Right ventricle myocardium superior (tissue), 1 donor: ENCODE results near the gene POU3F1. TPM values are rescaled to one million over a fixed set of nuclear protein-coding genes. Genes with fewer than 3 reads are reported as not detected.

Source experiments
- ATAC-seq: fragments of 200-7000 bp; cut with Tn5 transposase; one replicate; pipeline ENCODE4 v1.9.1; 2020; ENCODE audit warnings: mild to moderate bottlenecking; ENCODE audit not compliant: poor library complexity
- DNase-seq: peaks from one replicate; pipeline ENCODE4 v3.0.0-alpha.2; 2020
- intact Hi-C: fragments of 100-400 bp; cut with DNase I; formaldehyde crosslinking; loops from one replicate; pipeline ENCODE4 v1.11.2; 2022
- total RNA-seq: library from RNA; stranded (reverse); fragmentation: NEBNext Ultra II Directional; extraction: Animal tissue kit (Norgen Biotek cat#: 25700); gene quantifications from one replicate; pipeline ENCODE4 v1.2.1, GENCODE V29; 2021
- donor health status: DM: no; HTN: yes; CAD: no; lungs with severe emphysema.

The POU3F1 gene
- total RNA-seq, 1 donor from 2014 or later, result 0.16 TPM

DNA sequence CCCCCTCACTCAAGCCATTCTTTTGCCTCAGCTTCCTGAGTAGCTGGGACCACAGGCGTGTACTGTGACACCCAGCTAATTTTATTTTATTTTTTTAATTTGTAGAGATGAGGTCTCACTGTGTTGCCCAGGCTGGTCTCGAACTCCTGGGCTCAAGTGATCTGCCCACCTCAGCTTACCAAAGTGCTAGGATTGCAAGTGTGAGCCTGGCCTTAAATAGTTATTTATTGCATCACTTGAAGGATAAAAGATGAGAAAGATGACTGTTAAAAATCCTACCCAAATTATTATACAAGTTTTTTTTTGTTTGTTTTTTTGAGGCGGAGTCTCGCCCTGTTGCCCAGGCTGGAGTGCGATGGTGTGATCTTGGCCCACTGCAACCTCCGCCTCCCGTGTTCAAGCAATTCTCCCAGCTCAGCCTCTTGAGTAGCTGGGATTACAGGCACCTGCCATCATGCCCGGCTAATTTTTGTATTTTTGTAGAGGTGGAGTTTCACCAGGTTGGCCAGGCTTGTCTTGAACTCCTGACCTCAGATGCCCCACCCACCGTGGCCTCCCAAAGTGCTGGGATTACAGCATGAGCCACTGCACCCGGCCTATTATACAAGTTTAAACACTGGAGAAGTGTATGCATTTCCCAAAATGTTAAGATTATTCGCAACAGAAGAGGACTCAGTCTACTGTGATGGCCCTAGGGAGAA is 31.7 kb downstream of the POU3F1 start:
- ATAC-seq, result no peak
- DNase-seq, result peak; percentile 35
- intact Hi-C loops, result no loop called here

DNA sequence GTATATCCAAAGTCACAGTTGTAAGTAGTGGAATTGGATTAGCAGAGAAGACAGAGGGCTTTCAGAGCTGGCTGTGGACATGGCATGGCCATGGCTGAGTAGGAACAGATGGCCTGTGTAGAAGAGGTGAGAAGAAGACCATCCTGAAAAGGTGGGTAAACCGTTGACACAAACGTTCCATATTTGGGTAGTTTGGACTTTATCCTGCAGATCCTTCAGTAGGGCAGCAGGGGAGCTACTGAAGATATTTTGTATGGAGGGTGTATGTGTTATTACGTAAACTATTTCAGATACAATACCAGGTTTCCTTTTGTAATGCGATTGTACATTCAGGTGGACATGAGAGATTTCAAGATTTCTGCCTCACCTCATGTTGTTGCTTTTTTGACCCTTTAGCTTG is 32.4 kb downstream of the POU3F1 start:
- DNase-seq (peak; percentile 8), ATAC-seq (no peak)
- intact Hi-C loops, result no loop called here

DNA sequence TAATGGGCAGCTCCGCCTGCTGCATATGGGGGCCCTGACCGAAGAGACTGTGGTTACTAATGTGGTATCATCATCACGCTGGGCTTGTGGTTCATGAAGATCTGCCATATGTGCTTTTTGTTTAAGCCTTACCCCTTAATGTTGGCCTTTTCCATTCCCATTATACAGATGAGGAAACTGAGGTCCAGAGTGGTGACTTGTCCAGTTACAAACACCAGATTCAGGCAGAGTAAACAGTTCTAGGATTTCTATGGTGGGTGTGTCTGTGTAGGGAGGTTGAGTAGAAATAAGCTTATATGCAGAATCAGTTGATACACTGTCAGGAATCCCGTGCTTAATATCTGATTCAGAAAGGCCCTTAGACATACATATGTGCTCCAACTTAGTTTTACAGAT is 33.4 kb downstream of the POU3F1 start:
- intact Hi-C loops, result no loop called here
- no peak for DNase-seq
- no peak for ATAC-seq

DNA sequence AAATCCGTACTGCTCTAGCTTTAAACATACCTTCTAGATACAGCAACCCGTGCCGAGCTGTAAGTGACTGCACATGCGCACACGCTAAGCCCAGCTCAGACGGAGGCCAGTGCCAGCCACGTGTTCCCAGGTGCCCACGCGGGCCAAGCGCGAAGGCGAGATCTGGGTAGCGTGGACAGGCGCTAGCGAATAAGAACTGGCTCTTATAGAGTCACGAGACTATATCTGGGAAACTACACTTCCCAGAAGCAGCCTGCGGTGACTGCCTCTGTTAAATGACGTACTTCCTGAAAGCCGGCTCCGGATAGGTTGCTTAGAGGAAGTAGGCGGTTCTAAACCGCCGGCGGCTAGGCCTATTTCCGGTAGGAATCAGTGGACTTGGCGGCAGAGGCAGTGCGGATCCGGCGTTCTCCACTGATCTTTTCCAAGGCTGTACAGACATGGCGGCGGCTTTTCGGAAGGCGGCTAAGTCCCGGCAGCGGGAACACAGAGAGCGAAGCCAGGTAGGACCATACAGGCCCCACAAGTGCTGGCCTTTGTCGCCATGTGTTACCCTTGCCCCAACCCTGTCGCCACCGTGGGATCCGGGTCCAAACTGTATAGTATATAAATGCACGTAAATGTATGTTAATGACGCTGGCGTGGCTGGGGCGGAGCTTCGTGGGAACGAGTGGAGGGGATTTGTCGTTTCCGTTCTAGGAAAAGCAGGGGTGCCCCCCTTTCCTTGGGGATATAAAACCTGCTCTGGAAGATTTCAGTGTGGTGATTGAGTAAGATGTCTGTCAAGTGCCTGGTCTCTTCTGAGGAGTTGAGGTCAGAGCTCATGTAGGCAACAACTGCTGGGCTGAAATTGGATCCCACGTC is 34.0 kb downstream of the POU3F1 start, which contains the start of gene UTP11:
UTP11 (plus strand) TSS at position 372 of the 864 bp plus-strand sequence; CDS start at position 441, 69 bp downstream.
- DNase-seq, result peak; percentile 95
- ATAC-seq, result peak; percentile 96
- intact Hi-C loops, result no loop called here

DNA sequence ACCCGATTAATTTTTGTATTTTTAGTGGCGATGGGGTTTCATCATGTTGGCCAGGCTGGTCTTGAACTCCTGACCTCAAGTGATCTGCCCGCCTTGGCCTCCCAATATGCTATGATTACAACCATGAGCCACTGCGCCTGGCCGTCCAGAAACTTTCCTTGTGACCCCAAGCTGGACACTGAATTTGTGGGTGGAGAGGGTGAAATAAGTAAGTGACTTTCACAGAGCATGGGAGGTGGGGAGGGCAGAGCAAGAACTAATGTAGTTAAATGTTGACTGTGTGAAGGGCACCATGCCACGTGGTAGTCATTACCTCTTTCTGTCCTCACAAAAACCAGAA is 36.8 kb downstream of the POU3F1 start:
- no peak for ATAC-seq
- peak; percentile 17 for DNase-seq
- intact Hi-C loops, result no loop called here

DNA sequence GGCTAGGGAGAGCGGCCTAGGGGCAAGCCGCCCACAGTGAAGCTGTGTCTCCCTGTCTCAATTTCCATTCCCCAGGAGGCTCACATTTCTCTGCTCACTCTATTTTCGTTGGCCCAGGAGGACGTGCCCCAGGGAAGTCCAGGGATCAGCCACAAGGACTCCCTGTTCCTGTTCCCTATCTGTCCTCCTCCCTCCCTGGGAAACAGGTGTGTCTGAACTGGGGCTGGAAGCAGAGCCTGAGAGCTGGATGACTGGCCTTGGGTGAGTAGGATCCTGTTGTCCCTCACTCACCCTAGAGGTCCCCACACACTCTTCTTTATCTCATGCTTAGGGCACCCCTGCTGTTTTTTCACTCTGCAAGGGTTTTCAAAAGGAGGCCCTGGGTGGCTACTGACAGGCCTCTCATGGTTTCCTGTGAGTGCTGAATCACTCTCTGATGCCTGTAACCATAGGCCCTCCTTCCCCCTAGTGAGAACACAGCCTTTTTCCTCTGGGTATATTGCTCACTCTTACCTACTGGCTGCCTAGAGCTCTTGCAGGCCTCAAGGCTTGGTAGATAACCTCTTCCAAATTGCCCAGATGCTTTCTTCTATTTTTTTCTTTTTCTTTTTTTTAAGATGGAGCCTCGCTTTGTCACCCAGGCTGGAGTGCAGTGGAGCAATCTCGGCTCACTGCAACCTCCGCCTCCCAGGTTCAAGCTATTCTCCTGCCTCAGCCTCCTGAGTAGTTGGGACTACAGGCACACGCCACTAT is 37.3 kb downstream of the POU3F1 start:
- intact Hi-C loops, result no loop called here
- peak; percentile 17 for DNase-seq
- no peak for ATAC-seq

DNA sequence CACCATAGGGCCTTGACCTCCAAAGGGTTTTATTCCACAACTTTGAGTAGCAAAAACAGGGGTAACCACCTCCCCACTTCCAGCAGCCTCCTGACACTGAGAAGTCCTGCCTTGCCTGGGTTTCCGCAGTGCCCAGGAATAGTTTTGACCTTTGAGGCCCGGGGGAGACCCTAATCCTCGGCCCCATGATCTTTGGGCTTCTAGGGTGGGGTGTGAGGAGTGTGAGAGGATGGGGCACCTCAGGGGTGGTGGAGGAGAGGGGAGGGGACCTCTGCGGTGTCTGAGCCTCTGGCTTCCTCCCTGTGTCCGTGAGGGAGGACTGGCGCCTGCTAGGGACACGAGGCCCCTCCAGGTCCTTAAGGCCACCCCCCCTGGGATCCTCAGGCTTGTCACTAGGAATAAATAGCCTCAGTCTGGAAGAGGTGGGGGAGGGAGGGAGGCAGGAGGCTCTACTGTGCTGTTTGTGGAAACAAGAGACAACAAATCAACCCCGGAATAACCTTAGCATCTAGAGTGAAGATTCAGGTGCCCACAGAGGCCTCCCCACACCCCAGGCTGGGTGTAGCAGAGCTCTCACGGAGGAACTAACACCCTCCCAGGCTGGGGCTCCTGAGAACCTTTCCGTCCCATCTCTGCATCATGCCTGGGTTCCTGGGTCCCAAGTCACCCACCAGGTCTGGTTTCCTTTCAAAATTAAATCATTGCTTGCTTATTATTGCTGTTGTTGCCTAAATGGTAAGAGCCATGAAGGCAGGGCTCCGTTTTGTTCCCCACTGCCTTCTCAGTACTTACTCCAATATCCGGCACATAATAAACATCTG is 40.4 kb downstream of the POU3F1 start:
- DNase-seq (peak; percentile 68), ATAC-seq (peak; percentile 73)
- intact Hi-C loops, result no loop called here

DNA sequence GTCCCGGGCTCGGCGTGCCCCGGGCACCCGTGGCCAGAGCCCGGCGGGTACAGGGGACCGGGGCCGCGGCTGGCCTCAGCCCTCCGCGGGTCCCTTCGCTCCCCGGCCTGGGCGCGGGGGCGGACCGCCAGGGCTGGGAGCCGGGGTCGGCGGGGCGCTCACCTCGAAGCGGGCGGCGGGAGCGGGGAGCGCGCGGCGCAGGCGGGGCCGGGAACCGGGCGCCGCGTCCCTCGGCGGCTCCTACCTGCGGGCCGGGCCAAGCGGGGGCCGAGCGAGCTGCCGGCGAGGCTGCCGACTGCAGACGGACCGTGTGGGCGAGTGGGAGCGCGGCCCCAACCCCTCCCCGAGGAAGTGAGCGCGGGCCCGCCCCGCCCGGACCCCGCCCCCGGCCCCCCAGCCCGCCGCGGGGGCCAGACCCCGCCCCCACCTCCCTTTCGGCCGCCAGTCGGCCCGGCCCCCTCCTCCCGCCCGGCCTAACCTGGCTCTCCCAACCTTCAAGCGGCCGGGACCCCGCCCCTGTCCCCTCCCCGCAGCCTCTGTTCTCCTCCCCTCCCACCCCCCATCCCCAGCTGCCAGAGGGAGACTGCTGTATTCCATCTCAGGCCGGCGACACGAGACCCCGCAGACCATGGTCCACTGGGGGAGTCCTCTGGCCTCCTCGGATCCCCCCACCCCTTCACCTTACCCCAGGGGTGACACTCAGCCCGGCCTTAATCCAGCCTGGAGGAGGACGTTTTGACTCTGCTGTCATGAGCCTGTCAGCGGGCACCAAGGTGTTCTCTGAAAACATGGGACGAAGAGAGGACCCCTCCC is 41.2 kb downstream of the POU3F1 start, which contains the start of gene FHL3:
FHL3 (minus strand) TSS at position 320 of the 813 bp plus-strand sequence. CDS start 6,102 bp downstream, outside the sequence.
- ATAC-seq, result peak; percentile 76
- peak; percentile 82 for DNase-seq
- intact Hi-C loops, result no loop called here

DNA sequence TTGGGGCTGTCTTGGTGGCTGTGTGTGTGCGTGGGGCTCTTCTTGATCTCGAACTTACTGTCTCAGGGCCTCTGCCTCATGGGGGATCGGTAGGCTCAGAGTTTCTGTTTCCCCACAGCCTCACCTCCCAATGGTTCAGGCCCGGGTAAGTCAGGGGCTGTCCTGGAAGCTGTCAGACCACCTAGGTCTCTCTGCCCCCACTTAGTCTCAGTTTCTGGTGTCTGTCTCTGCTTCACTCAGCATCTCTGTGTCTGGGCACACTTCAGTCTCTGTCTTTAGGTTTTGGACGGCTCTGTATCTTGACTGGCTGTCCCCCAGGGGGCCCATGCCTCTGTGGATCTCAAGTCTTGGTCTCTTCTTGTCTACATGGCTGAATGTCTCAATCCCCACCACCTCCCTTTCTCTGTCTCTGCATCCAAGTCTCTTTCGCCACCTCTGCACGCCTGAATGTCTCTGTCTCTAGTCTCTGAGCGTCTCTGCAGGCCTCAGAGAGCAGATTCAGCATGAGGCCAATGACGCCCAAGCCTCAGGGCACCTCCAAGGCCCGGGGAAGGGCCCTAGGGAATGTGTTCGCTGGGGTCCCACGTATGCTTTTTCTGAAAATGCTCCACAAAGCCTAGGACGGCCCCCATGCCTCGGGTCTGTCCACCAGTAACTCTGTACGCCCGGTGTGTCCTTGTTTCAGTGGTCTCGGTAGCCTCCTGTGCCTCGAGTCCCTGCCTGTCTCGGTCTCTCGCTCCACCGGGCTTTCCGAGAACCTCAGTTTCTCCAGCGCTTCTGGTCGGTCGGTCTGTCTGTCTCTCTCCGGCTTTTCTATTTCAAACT is 42.1 kb downstream of the POU3F1 start:
- ATAC-seq (no peak), DNase-seq (peak; percentile 50)
- intact Hi-C loops, result no loop called here

DNA sequence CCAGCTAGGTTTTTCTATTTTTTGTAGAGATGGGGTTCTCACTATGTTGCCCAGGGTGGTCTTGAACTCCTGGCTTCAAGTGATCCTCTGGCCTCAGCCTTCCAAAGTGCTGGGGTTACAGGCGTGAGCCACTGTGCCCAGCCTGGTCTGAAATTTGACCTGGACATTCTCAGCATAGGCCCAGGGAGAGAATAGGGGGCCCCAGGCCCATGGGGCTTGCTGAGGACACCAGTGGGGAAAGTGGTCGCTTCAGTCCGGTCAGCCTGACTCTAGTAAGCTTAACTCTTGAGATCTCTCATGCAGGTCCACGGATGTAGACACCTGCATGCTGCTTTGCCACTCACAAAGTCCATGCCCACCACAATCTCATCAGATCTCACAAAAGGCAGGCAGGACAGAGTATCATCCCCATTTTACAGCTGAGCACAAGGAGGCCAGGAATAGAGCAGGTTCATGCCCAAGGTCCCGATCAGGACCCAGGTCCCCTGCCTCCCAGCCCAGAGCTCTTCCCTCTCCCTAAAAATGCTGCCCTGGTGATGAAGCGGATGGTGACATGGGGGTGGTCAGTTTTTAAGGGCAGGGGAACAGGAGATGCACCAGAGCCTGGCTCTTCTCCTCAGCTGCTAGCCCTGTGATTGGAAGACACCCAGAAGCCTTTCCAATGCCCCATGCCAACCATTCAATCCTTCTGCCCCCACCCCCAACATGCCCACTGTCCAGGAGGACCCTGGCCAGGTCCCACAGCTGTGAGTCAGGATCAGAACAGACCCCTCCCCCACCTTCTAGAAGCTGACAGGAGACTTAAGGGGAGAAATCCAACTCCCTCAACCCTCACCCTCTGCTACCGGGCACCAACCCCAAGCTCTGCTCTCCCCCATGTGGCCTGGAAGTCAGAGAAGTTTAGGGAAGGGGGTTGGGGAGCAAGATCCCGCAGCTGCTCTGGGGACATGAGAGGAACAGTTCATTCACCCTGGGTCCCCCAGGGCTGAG is 43.0 kb downstream of the POU3F1 start:
- peak; percentile 29 for DNase-seq
- intact Hi-C loops, result no loop called here
- no peak for ATAC-seq

DNA sequence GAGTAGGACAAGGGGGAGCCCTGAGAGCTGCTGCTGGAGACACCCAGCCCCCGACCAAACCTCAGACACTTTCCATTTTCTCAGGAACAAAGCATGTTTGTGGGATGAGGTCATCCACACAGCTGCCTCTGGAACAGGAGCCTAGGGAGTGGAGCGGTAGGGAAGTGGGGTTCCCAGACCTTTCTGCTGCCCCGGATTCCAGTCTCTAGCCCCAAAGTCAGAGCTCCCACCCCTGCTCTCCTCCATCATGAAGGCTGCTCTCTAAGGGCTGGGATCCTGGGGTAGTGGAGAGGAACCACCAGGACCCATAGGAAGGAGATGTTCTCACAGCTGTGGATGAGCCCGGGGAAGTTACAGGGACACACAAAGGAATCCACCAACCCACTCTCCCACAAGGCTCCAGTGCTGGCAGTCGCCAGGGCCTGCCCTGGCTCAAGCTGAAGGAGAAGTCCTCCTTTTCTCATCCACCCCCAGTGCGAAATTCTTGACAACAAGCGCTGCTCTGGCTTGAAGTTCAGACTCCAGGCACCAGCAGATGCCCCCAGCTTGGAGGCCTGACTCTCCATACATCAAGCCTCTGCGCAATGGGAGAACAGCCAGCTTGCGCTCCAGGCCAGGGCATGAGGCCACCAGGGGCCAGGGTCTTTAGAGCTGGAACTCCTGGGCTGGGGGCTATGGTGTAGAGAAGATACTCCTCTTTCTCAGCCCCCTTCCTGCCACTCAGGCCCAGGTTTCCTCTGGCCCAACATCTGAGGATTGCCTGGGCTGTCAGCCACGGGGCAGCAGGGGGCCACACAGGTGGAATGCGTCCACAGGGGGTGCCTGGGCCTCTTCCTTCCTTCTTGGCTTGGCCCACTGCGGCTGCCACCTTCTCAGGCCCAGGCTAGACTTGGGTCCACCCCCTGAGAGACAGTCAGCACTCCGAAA is 45.8 kb downstream of the POU3F1 start:
- intact Hi-C loops, result no loop called here
- DNase-seq, result no peak
- peak; percentile 5 for ATAC-seq

DNA sequence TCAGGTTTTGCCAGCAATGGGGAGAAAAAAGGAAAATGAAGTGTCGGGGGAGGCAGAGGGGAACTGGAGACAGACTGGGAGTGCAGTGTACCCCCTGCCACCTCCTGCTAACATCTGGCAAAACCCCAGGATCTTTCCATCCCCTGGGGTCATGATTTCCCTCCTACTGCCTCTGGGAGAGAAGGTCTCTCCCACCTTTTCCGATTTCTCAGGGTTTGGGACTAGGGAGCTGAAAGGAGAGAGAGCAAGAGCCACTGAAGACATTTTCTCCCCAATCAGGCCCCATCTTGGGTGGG is 46.4 kb downstream of the POU3F1 start:
- intact Hi-C loops, result no loop called here
- no peak for ATAC-seq
- DNase-seq, result no peak

DNA sequence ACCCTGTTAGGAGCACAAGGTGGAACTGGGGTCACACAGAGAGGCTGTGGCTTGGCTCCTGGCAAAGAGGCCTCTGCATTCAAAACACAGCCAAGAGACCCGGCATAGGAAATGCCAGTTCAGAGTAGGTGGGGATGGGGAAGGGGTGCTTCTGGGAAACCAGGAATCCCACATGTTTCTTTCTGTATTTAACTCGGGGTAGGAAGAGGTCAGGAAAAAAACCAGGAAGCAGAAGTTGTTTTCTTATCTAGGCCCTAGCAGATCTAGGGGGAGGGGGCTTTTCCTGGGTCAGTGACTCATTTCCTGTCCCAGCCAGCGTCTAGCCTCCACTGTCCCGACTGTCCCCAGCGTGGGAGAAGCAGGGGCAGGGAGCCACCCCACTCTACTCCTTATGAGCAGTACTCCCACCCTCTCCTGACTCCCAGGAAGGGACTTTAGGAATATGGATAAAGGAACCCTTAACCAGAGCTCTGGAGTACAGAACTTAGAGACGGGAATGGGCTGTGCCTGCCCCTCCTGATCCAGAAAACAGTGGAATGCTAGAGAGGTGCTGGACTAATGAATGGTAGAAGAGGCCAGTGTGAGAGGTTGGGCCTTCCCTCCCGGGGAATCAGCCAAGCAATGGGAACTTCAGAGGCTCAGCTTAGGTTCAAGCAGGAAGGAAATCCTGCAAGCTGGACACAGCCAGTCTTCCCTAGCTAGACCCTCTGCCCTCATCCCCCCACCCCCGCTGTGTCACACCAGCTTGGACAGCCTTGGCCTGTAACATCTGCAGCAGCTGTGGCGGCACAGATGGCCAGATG is 47.0 kb downstream of the POU3F1 start:
- ATAC-seq (peak; percentile 28), DNase-seq (peak; percentile 76)
- intact Hi-C loops, result no loop called here

DNA sequence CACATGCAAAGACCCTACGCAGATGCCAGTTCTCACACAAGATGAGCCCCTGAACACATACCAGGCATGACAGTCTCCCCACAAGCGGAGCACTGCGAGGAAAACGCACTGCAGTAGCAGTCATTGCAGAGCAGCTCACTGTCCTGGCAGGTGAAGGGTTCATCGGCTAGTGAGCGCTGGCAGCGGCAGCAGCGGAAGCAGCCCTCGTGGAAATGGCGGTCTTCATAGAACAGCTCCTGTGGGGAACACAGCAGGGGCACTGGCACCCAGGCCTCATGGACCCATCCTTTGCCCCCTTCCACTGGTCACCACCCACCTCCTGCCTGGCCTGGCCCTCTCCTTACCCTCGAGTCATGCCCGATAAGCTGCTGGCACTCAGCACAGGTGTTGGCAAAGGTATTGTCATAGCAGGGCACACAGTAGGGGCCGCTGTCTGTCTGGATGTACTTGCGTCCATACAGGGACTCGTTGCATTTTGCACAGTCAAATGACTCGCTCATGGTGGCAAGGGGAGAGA is 47.6 kb downstream of the POU3F1 start:
- no peak for ATAC-seq
- intact Hi-C loops, result no loop called here
- DNase-seq, result no peak
